ENCODE data around the gene SLC4A1AP.
A peak's percentile ranks its signal among the peaks of the same experiment; 100 is the strongest.
"Not testable (repeated sequence)": the region's sequence is repeated elsewhere in the genome, so short reads cannot be mapped to it uniquely, and the experiment has no call there.

Gene SLC4A1AP

GRCh38 chr2:27652790-27653189, 10.9 kb upstream of the SLC4A1AP start:
- DNase-seq (ENCODE audit: low spot score): no peak

GRCh38 chr2:27653397-27653796, 10.3 kb upstream of the SLC4A1AP start:
- peak; percentile 10 for DNase-seq (ENCODE audit: low spot score)

- DNase-seq (ENCODE audit: low spot score): no peak
These were observed 8.3 kb upstream of the SLC4A1AP start for GRCh38 chr2:27655155-27655951.

DNA sequence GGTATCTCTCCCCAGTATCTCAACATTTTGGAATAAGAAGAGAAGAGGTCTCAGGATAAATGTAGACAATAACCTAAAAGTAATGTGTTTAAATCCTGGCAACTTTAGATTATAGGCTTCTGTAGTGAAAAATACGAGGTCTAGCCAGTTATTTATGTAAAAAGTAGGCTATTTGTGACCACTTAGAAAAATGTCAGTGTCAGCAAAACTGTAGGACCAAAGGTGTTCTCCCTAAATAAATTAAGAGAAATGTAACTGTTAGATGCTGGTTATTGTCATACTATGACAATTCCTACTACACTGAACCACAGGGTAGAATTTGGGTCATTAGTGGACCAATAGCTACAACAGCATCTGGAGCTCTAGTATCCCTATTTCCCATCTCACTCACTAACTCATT, 2.3 kb upstream of the SLC4A1AP start:
- no peak for DNase-seq (ENCODE audit: low spot score)

DNA sequence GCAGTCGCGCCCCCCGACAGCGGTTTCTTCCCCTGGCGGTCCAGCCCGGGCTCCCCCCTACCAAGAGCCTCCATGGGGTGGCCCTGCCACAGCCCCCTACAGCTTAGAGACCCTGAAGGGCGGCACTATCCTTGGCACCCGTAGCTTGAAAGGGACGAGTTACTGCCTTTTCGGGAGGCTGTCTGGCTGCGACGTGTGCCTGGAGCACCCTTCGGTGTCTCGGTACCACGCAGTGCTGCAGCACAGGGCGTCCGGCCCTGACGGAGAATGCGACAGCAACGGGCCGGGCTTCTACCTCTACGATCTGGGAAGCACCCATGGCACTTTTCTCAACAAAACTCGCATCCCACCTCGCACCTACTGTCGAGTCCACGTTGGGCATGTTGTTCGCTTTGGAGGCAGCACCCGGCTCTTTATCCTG, 475 bp downstream of the SLC4A1AP start:
- DNase-seq (ENCODE audit: low spot score): peak; percentile 16

DNA sequence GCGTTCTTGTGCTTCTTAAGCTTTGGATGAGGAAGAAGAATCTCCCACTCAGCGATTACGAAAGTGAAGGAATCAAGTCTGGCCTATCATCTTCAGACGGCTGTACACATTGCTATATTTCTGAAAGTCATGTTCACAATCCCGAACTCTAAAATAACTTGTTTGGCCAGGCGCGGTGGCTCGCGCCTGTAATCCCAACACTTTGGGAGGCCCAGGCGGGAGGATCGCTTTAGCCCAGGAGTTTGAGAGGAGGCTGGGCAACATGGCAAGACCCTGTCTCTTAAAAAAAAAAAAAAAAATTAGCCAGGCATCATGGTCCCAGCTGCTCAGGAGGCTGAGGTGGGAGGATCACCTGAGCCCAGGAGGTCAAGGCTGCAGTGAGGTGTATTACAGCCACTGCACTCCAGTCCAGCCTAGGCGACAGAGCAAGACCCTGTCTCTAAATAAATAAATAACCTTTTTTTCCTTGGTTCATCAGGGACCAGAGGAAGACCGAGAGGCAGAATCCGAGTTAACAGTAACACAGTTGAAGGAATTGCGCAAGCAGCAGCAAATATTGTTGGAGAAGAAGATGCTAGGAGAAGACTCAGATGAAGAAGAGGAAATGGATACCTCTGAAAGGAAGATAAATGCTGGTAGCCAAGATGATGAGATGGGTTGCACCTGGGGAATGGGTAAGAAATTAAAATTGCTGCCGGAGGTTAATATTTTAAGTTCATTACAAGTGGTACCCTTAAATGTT, 1.1 kb downstream of the SLC4A1AP start:
- no peak for DNase-seq (ENCODE audit: low spot score)

DNA sequence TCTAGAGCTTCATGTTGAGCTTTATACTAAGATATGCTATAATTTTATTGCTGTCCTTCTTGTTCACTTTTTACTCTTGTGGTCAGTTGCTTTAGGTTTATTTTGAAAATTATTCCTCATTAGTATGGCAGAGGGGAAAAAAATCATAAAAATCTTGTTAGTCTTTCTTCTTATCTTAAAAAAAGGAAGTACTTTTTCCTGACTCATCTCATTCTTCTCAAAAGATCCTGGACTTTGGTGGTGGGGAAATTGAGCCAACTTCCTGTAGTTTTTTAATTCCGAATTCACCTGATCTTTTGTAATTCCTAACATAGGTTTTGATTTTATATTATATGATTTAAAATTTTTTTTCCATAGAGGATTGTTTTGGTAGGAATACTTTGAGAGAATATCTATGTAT, 3.8 kb downstream of the SLC4A1AP start:
- DNase-seq (ENCODE audit: low spot score): no peak

- DNase-seq (ENCODE audit: low spot score): no peak
These were observed 7.5 kb downstream of the SLC4A1AP start for GRCh38 chr2:27671235-27671634.

DNA sequence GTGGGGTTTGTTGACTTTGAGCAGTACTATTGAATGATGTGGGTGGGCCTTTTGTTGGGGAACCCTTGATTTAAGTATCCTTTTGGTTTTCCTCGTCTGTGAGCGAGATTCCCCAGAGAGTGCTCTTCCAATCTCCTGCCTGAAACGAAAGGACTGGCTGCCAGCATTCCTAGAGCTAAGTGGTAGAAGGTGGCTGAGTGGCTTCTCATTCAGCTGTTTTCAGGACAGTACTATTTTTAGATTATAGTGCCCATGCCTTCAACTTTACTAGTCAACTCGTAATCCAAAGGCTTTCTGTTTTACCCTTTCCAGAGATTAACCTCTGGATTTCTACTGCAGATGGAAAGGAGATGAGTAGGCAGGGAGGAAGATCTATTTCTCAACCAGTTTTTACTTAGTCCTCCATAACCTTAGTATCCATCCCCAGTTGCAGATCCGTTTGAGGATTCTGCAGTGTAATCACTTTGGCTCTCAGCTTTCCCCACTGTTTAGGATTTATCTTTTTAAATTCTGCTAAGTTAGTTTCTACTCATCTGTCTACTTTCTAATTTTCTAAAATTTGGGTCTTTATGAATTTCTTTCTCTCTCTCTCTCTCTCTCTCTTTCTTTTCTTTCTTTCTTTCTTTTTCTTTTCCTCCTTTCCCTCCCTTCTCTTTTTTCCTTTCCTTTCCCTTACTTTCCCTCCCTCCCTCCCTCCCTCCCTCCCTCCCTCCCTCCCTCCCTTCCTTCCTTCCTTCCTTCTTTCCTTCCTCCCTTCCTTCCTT, 9.2 kb downstream of the SLC4A1AP start:
- no peak for DNase-seq (ENCODE audit: low spot score)

DNA sequence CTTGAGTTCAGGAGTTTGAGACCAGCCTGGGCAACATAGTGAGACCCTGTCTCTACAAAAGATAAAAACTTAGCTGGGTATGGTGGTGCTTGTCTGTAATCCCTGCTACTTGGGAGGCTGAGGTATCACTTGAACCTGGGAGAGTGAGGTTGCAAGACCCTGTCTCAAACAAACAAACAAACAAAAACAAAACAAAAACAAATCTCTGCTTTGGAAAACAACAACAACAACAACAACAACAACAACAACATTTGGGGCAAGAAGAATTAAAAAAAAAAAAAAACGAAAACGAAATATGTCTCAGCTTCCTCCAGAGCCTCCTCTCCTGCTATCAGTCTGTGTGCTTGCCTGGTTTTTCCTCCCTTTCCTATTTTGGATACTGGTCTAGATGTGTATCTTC, 16.9 kb downstream of the SLC4A1AP start:
- no peak for DNase-seq (ENCODE audit: low spot score)

- DNase-seq (ENCODE audit: low spot score): peak; percentile 43
These were observed 18.2 kb downstream of the SLC4A1AP start for GRCh38 chr2:27681841-27682240.

- peak; percentile 88 for DNase-seq (ENCODE audit: low spot score)
These were observed 18.7 kb downstream of the SLC4A1AP start for GRCh38 chr2:27682334-27682771.

- peak; percentile 68 for DNase-seq (ENCODE audit: low spot score)
These were observed 19.8 kb downstream of the SLC4A1AP start for GRCh38 chr2:27683390-27684071.

DNA sequence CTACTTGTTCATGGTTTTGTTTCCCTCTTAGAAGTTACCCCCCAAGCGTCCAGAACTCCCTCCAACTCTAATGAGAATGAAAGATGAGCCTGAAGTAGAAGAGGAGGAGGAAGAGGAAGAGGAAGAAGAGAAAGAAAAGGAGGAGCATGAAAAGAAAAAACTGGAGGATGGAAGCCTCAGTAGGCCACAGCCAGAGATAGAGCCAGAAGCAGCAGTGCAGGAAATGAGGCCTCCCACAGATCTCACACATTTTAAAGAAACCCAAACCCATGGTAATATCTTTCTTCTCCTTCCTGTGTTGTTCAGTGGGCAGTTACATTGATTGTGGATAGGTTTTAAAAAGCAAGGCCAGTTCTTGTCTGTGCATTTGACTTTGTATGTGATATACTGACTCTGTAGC, 21.3 kb downstream of the SLC4A1AP start:
- not testable (repeated sequence) for DNase-seq (ENCODE audit: low spot score)

DNA sequence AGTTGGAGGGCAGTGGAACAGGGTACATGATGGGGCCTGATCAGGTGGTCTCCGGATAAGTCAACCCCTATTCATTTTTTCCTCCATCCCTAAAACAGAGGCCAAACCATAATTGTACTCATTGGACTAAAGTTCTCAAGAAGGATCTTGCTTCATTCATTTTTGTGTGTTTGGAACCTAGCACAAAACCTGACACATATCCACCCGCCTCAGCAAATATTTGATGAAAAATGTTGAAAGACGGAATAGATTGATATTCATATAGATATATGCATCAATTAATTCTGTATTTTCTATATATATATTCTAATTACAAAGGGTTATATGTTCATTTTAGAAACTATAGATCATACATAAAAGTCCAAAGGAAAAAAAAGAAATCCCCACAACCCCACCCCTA, 21.9 kb downstream of the SLC4A1AP start:
- DNase-seq (ENCODE audit: low spot score): no peak

GRCh38 chr2:27687232-27687631, 23.5 kb downstream of the SLC4A1AP start:
- no peak for DNase-seq (ENCODE audit: low spot score)

- no peak for DNase-seq (ENCODE audit: low spot score)
These were observed 25.7 kb downstream of the SLC4A1AP start for GRCh38 chr2:27689424-27689823.

DNA sequence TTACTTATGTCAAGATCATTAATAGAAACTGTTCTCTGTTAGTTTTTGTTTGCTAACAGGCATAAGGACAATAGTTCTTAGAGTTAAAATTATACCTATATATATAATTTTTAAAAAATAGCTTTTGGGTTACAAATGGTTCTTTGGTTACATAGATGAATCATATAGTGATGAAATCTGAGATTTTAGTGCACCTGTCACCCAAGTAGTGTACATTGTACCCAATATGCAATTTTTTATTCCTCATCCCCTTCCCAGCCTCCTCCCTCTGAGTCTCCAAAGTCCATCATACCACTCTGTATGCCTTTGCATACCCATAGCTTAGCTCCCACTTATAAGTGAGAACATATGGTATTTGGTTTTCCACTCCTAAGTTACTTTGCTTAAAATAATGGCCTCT, 26.4 kb downstream of the SLC4A1AP start:
- no peak for DNase-seq (ENCODE audit: low spot score)

- no peak for DNase-seq (ENCODE audit: low spot score)
These were observed 34.0 kb downstream of the SLC4A1AP start for GRCh38 chr2:27697660-27698059.

GRCh38 chr2:27701676-27702075, 38.0 kb downstream of the SLC4A1AP start:
- peak; percentile 35 for DNase-seq (ENCODE audit: low spot score)

DNA sequence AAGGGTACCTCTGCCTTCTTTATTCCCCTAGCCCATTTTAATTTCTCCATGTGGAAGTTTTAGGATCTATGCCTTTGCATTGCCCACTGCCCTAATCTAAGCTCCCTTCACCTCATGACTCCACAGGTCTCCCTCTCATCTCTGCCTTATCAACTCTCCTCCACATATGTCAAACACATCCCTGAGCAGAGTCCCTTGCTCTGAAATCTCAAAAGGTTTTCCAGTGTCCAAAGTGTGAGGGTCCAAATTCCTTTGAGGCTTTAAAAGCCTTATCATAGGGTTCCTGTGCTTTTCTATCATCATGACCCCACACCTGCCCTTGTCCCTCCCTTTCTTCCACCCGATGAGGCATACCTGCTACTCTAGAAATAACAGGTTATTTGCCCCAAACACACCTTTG, 38.6 kb downstream of the SLC4A1AP start:
- DNase-seq (ENCODE audit: low spot score): no peak
